Endothelial cell of umbilical vein (primary cell): ENCODE data around the gene GTF2H3. TPM values are rescaled to one million over a fixed set of nuclear protein-coding genes. Genes with fewer than 3 reads are reported as not detected.

ENCODE experiments used
- BruUV-seq: library from RNA; stranded (reverse); fragments of 400-500 nt; replicated peaks from 2 replicates; lab custom pipeline; 2021; lab: Mats Ljungman, UMichigan
- CTCF ChIA-PET: fragments of 300-600, 350-600 bp; sonication (Branson Sonifier 250); formaldehyde crosslinking; loops from one replicate; lab custom pipeline; 2021; ENCODE audit warnings: antibody characterized with exemption, inconsistent platforms; lab: Charles Lee
- POLR2A ChIA-PET: fragments of 300-600, 350-600 bp; sonication (Branson Sonifier 250); formaldehyde crosslinking; loops from one replicate; lab custom pipeline; 2021; ENCODE audit warnings: antibody characterized with exemption, inconsistent platforms; lab: Charles Lee
- DNase-seq: peaks from one replicate; pipeline ENCODE4 v3.0.0-alpha.2; 2011; ENCODE audit warnings: low read depth, low spot score
- FAIRE-seq: peaks from 2 replicates; lab custom pipeline; 2011; peaks lifted over from hg19 to GRCh38; lab: Jason Lieb, UNC
- H2AFZ ChIP-seq: 2 replicates; pipeline ENCODE4 v1.6.0; 2012; ENCODE audit warnings: low read depth, low read length, control low read depth, inconsistent platforms
- H3K27ac ChIP-seq: 2 replicates; pipeline ENCODE4 v1.5.1; 2011; ENCODE audit warnings: low read depth, mild to moderate bottlenecking, control low read depth, low read length, moderate library complexity; ENCODE audit not compliant: insufficient read depth
- H3K27me3 ChIP-seq, 2 experiments: 2 replicates each; pipeline versions ENCODE4 v1.6.0 to v1.6.1; 2011; ENCODE audit warnings: low read length in 2 of 2, mixed read lengths in 1 of 2; ENCODE audit not compliant: control insufficient read depth in 2 of 2, insufficient read depth in 2 of 2
- H3K36me3 ChIP-seq, 2 experiments: 2 replicates in 1 of 2; 3 replicates in 1 of 2; pipeline ENCODE4 v1.5.1; 2011; ENCODE audit warnings: low read length in 2 of 2, mild to moderate bottlenecking in 1 of 2, moderate library complexity in 1 of 2; ENCODE audit not compliant: control insufficient read depth in 2 of 2, insufficient read depth in 2 of 2; ENCODE audit errors: extremely low read depth in 1 of 2
- H3K4me1 ChIP-seq: 3 replicates; pipeline ENCODE4 v1.5.1; 2011; ENCODE audit warnings: mild to moderate bottlenecking, low read length; ENCODE audit not compliant: control insufficient read depth, insufficient read depth; ENCODE audit errors: extremely low read depth
- H3K4me2 ChIP-seq: 2 replicates; pipeline ENCODE4 v1.6.1; 2011; ENCODE audit warnings: low read length, control low read depth, mixed read lengths; ENCODE audit not compliant: insufficient read depth
- H3K4me3 ChIP-seq, 3 experiments: fragments of 200-600 bp in 1 of 3; sonication (generic), shearing (Covaris generic) in 1 of 3; replicated peaks in 1 of 3; 2 replicates each; pipeline ENCODE4 v1.5.1; 2011 to 2016; ENCODE audit warnings: control low read depth in 3 of 3, low read length in 3 of 3, mild to moderate bottlenecking in 2 of 3, inconsistent platforms in 1 of 3, low read depth in 1 of 3, moderate library complexity in 1 of 3; ENCODE audit not compliant: insufficient read depth in 1 of 3
- H3K79me2 ChIP-seq: 2 replicates; pipeline ENCODE4 v1.6.0; 2012; ENCODE audit warnings: low read length, inconsistent platforms; ENCODE audit not compliant: control insufficient read depth, insufficient read depth
- H3K9ac ChIP-seq: replicated peaks from 2 replicates; pipeline ENCODE3; 2011; ENCODE audit warnings: low read length, control low read depth; ENCODE audit not compliant: insufficient read depth; ENCODE audit errors: extremely low read depth
- H3K9me1 ChIP-seq: replicated peaks from 3 replicates; pipeline ENCODE4 v1.6.0; 2011; ENCODE audit warnings: mild to moderate bottlenecking, low read length; ENCODE audit not compliant: control insufficient read depth, insufficient read depth; ENCODE audit errors: extremely low read depth
- H3K9me3 ChIP-seq: replicated peaks from 2 replicates; pipeline ENCODE4 v1.5.1; 2012; ENCODE audit warnings: low read length, inconsistent platforms; ENCODE audit not compliant: control insufficient read depth, insufficient read depth
- H4K20me1 ChIP-seq: replicated peaks from 2 replicates; pipeline ENCODE3; 2011; ENCODE audit warnings: mild to moderate bottlenecking, low read length; ENCODE audit not compliant: control insufficient read depth, insufficient read depth; ENCODE audit errors: extremely low read depth
- EZH2 ChIP-seq: IDR thresholded peaks from 2 replicates; pipeline ENCODE4 v1.6.1; 2012; ENCODE audit warnings: borderline replicate concordance, low read depth, mild to moderate bottlenecking, moderate library complexity, low read length, inconsistent platforms; ENCODE audit not compliant: severe bottlenecking
- FOS ChIP-seq: IDR thresholded peaks from 2 replicates; pipeline ENCODE4 v1.6.1; 2011; ENCODE audit warnings: mild to moderate bottlenecking, low read length, moderate library complexity, borderline replicate concordance; ENCODE audit not compliant: insufficient read depth
- JUN ChIP-seq: IDR thresholded peaks from 2 replicates; pipeline ENCODE4 v1.6.1; 2011; ENCODE audit warnings: borderline replicate concordance, low read depth; ENCODE audit not compliant: insufficient read length, insufficient read depth
- MAX ChIP-seq: IDR thresholded peaks from 2 replicates; pipeline ENCODE4 v1.6.1; 2011; ENCODE audit not compliant: insufficient read depth, insufficient read length
- MYC ChIP-seq: IDR thresholded peaks from one replicate; pipeline ENCODE4 v1.6.1; 2011; ENCODE audit warnings: mild to moderate bottlenecking, low read depth, low read length
- POLR2A ChIP-seq: IDR thresholded peaks from 2 replicates; pipeline ENCODE4 v1.6.1; 2012; ENCODE audit warnings: low read depth, mild to moderate bottlenecking, control low read depth, low read length
- POLR2AphosphoS5 ChIP-seq: IDR thresholded peaks from 2 replicates; pipeline ENCODE4 v1.6.1; 2012; ENCODE audit warnings: low read depth, mild to moderate bottlenecking, control low read depth, low read length, moderate library complexity; ENCODE audit not compliant: insufficient read depth
- dilution Hi-C: fragments of 300-500 bp; cut with MboI; formaldehyde crosslinking; loops from one replicate; pipeline ENCODE4 v1.15.0; 2019; ENCODE audit warnings: low sequenced_read_pairs; ENCODE audit not compliant: extremely low pct_ligation_motif_present
- intact Hi-C: fragments of 100-400 bp; cut with micrococcal nuclease; formaldehyde crosslinking; loops from one replicate; pipeline ENCODE4 v1.10.0; 2022
- polyA plus RNA-seq, 4 experiments: library from polyadenylated mRNA; depleted of rRNA in 3 of 4; stranded (reverse) in 3 of 4; unstranded in 1 of 4; fragments of >200 nt; gene quantifications; 2 replicates each; pipeline versions ENCODE4 v1.2.1 to v1.2.3, GENCODE V29; 2011 to 2012; ENCODE audit warnings: missing spikeins in 1 of 4
- total RNA-seq: library from RNA; stranded (reverse); gene quantifications from 2 replicates; pipeline ENCODE4 v1.2.3, GENCODE V29; 2021
- TF ChIP-seq, protein P1 (sequence below), 2 donors: IDR thresholded peaks; 1 replicate in 1 of 2; 2 replicates in 1 of 2; pipeline ENCODE4 v1.5.1; 2011; ENCODE audit warnings: low read length in 2 of 2, mild to moderate bottlenecking in 2 of 2, moderate library complexity in 2 of 2, control low read depth in 1 of 2, inconsistent platforms in 1 of 2, low read depth in 1 of 2; ENCODE audit not compliant: insufficient read depth in 1 of 2; ENCODE audit errors: extremely low read depth in 1 of 2

Gene GTF2H3
- total and polyA plus RNA-seq, 2 donors (not counting 3 experiments of a cell fraction or from before 2014, with no cell fraction given) = 17.8 to 31.3 TPM

DNA sequence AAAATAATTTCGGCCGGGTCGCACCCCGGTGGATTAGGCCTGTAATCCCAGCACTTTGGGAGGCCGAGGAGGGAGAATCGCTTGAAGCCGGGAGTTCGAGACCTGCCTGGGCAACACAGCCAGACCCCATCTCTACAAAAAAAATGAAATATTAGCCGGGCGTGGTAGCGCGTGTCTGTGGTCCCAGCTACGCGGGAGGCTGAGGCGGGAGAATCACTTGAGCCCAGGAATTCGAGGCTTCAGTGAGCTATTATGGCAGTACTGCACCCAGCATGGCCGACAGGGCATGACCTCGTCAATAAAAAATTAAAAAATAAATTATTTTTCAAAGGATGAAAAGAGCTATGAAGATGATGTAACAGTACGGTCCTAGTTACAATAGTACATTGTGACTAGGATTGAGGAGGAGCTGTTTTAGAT, 523 bp downstream of the GTF2H3 start:
- CTCF ChIA-PET = no interaction called here
- dilution Hi-C loops = no loop called here
- no TSS peak for BruUV-seq
- H3K9ac ChIP-seq = peak overlapping the region; percentile 98
- H3K4me3 ChIP-seq = peak overlapping the region; percentile 92 to 97 (median 96)
- peaks cover 11% of the 10 kb centered on the region for H3K4me1 ChIP-seq
- H3K9me3 ChIP-seq = no peaks in the 10 kb centered on the region
- POLR2A ChIA-PET = no interaction called here
- intact Hi-C loops = loop anchor here (5.0 kb wide), 1 partner anchor 338 kb away; the partner anchor contains the start of genes CCDC92 and ZNF664
- H4K20me1 ChIP-seq = no peaks in the 10 kb centered on the region
- H3K9me1 ChIP-seq = no peaks in the 10 kb centered on the region
- H3K27me3 ChIP-seq = no peaks in the 10 kb centered on the region
- H3K79me2 ChIP-seq = peaks cover 22% of the 10 kb centered on the region
- H2AFZ ChIP-seq = peak overlapping the region; percentile 85
- H3K36me3 ChIP-seq = peaks cover 5 to 6% of the 10 kb centered on the region in 2 experiments
- H3K4me2 ChIP-seq = peak overlapping the region; percentile 71
- no peak for FAIRE-seq
- peak overlapping the region; percentile 74 for H3K27ac ChIP-seq
- TF ChIP-seq MYC = no peak
- no peak for TF ChIP-seq FOS
- TF ChIP-seq, protein P1, sequence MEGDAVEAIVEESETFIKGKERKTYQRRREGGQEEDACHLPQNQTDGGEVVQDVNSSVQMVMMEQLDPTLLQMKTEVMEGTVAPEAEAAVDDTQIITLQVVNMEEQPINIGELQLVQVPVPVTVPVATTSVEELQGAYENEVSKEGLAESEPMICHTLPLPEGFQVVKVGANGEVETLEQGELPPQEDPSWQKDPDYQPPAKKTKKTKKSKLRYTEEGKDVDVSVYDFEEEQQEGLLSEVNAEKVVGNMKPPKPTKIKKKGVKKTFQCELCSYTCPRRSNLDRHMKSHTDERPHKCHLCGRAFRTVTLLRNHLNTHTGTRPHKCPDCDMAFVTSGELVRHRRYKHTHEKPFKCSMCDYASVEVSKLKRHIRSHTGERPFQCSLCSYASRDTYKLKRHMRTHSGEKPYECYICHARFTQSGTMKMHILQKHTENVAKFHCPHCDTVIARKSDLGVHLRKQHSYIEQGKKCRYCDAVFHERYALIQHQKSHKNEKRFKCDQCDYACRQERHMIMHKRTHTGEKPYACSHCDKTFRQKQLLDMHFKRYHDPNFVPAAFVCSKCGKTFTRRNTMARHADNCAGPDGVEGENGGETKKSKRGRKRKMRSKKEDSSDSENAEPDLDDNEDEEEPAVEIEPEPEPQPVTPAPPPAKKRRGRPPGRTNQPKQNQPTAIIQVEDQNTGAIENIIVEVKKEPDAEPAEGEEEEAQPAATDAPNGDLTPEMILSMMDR (IDR thresholded peaks at IDR 0.05; ENCODE audit: extremely low read depth in 1 of 2, insufficient read depth in 1 of 2, low read depth in 1 of 2, low read length in 2 of 2) = no peak
- no peak for TF ChIP-seq JUN
- no peak for TF ChIP-seq POLR2A
- TF ChIP-seq POLR2AphosphoS5 = no peak
- TF ChIP-seq MAX = no peak
- TF ChIP-seq EZH2 = no peak
- DNase-seq = no peak
